Motor neuron (in vitro differentiated cells): Measurements from ENCODE around the gene TCERG1L. TPM values are rescaled to one million over a fixed set of nuclear protein-coding genes. Genes with fewer than 3 reads are reported as not detected.

Experiments
- ATAC-seq, 8 experiments: fragments of 200-7000 bp; cut with Tn5 transposase; replicated peaks in 6 of 8; 2 replicates each; pipeline ENCODE4 v1.8.0; 2021; ENCODE audit warnings: mild to moderate bottlenecking in 8 of 8, moderate library complexity in 8 of 8
- H3K27ac ChIP-seq, 2 donors: fragments of 250-450 bp; sonication (Bioruptor Pico); 2 replicates each; pipeline ENCODE4 v1.9.0; 2021; ENCODE audit warnings: antibody characterized with exemption in 2 of 2, mild to moderate bottlenecking in 2 of 2, moderate library complexity in 1 of 2
- H3K4me1 ChIP-seq, 2 donors: fragments of 250-450 bp; sonication (Bioruptor Pico); replicated peaks in 1 of 2; 2 replicates each; pipeline ENCODE4 v1.6.1; 2021; ENCODE audit warnings: antibody characterized with exemption in 2 of 2, mild to moderate bottlenecking in 2 of 2, moderate library complexity in 1 of 2
- H3K4me3 ChIP-seq, 5 donors: fragments of 250-450 bp; sonication (Bioruptor Pico); 2 replicates each; pipeline ENCODE4 v1.9.0; 2021; ENCODE audit warnings: antibody characterized with exemption in 5 of 5, mild to moderate bottlenecking in 5 of 5, moderate library complexity in 4 of 5
- WGBS, 10 experiments: fragments of 450-650 bp; shearing (Covaris generic); methylation state at CpG; one replicate each; pipeline ENCODE4 v1.0.0; 2022; 5-methylcytosine and 5-hydroxymethylcytosine counted together
- in situ Hi-C, 9 experiments: fragments of 400-800 bp; cut with MboI; loops; one replicate each; pipeline ENCODE4 v1.15.0; 2021; ENCODE audit warnings: low sequenced_read_pairs in 9 of 9, low pct_unique_long_range_greater_than_20kb in 2 of 9; ENCODE audit not compliant: unreplicated experiment in 9 of 9
- total RNA-seq, 8 experiments: library from RNA; unstranded; fragments of 300-600 nt; gene quantifications; 2 replicates each; pipeline versions ENCODE4 v1.2.3 to v1.2.4, GENCODE V29; 2022

Gene TCERG1L
- total RNA-seq, 8 experiments from 2014 or later = 0.43 to 8.1 (median 2.0) TPM; not detected in 1

DNA sequence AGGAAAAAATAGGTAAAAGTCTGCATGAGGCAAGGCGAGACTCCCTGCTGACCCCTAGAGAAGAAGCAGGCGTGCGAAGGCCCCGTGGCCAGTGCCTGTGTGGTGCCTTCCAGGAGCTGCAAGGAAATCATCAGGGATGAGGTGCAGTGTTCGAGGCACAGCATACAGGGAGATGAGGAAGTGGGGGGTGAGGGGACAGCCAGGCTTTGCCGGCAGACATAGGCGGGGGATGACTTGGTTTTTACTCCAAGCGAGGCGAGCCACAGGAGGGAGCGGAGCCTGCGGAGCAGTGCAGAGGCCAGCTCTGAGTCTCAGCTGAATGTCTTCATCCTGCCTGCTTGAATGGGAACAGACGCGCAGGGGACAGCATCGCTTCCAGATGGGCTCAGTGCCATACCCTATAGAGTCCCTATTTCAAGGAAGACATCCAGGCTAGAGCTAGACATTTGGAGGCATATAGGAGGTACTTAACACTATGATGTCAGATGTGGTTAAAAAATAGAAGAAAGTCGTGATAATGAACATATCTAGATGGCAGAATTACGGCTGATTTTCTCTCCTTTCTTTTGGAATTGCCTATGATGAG is 49.5 kb downstream of the TCERG1L start:
- Histone ChIP-seq H3K4me1 (no peaks in the 10 kb centered on the region), H3K4me3 (no peak overlapping the region), H3K27ac (no peak overlapping the region)
- 0 to 93% (median 34%) methylated on average over 1 to 8 of the region's 16 CpGs; no CpG with 5 or more reads in 2 of the 10 experiments for whole genome bisulfite sequencing, 10 experiments
- ATAC-seq = no peak
- in situ Hi-C loops = no loop called here

DNA sequence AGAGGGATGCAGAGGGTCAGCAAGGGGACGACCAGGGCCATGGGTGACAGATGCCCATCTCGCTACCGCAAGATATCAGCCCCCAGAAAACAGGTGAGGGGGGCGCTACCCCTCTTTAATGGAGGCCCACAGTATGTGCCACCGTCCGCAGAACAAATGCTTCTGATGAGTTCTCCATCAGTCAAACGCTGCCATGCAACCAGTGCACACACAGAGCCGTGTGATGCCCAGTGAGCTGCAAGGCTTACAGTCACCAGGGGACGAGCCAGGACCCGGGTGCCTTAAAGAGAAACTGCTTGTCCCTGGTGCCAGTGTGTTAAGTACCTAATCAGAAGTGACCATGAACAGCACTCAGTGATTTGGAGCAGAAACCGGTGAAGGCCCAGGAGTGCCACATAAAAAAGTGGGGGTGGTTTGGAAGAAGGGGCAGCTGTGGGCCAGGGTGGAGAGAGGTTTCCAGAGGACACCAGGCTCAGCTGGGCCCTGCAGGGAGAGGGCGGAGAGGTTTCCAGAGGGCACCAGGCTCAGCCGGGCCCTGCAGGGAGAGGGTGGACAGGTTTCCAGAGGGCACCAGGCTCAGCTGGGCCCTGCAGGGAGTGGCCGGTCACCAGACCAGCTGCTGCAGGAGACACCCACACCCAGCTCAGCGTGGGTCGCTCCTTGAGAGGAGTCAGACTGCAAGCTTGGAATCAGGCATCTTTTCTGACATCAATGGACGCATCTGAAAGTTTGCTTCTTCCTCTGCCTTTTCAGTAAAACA is 50.9 kb downstream of the TCERG1L start:
- Histone ChIP-seq H3K4me3 (no peak overlapping the region), H3K4me1 (no peaks in the 10 kb centered on the region), H3K27ac (no peak overlapping the region)
- ATAC-seq = no peak
- 5 to 100% (median 71%) methylated on average over 1 to 14 of the region's 17 CpGs; no CpG with 5 or more reads in 3 of the 10 experiments for WGBS, 10 experiments
- in situ Hi-C loops = no loop called here

DNA sequence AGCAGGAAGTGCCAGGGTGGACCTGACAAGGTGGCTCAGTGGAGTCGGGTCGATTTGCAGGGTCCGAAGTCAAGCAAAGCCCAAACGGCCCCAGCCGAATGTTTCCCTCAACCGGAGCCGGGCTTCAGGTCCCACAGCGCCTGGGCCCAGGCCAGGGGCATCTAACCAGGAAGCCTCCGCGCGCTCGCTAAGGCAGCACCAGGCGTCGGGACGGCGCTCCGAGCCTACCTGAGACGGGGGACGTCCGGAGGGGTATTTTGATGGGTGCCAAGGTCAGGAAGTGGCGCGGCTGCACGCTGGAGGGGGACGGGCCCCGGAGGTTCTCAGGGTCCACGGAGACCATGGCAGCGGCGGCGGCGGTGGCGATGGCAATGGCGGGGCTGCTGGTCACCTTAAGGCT is 51.5 kb downstream of the TCERG1L start:
- Histone ChIP-seq H3K4me3 (no peak overlapping the region), H3K27ac (no peak overlapping the region), H3K4me1 (no peaks in the 10 kb centered on the region)
- in situ Hi-C loops = no loop called here
- 63 to 100% (median 76%) methylated on average over 4 to 13 of the region's 32 CpGs; no CpG with 5 or more reads in 7 of the 10 experiments for WGBS, 10 experiments
- ATAC-seq = no peak

DNA sequence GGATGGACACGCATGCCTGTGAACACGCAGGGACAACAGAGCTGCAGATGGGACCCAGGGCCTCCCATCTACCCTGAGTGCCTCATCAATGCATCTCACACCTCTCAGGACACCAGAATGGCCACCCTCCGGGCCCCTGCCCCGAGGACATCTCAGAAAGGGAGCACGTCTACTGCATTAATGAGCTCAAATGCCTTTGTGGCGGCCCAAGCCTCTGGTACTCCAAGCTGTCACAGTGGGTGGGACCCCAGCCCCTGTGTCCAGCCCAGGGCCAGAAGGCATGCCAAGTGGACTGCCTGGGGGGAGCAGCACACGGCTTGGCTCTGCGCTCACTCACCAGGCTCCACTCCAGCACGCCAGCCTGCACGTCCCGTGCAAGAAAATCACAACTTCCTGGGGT is 52.0 kb downstream of the TCERG1L start:
- H3K27ac ChIP-seq = no peak overlapping the region
- in situ Hi-C loops = no loop called here
- H3K4me3 ChIP-seq = no peak overlapping the region
- ATAC-seq = no peak
- WGBS, 10 experiments = 0 to 100% (median 70%) methylated on average over 1 to 2 of the region's 11 CpGs; no CpG with 5 or more reads in 5 of the 10 experiments
- no peaks in the 10 kb centered on the region for H3K4me1 ChIP-seq

DNA sequence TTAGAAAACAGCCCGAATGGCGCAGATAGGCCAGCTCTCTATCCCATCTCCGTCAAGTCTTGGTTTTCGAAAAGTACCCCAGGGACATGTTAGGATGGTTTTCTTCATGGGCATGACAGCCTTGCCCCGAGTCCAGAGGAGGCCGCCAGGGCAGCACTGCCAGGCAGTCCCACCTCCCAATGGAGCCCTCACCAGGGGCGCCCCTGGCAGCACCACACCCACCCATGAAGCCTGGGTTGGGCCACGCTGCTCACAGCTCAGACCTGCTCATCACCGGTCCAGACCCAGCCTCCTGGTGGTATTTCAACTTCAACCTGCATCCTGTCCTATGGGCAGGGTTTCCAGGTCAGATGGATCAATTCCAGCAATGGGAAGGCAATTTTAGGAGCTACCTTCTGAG is 53.3 kb downstream of the TCERG1L start:
- H3K4me3 ChIP-seq = no peak overlapping the region
- in situ Hi-C loops = no loop called here
- no peaks in the 10 kb centered on the region for H3K4me1 ChIP-seq
- WGBS, 10 experiments = 56 to 97% (median 63%) methylated on average over 1 to 5 of the region's 9 CpGs; no CpG with 5 or more reads in 6 of the 10 experiments
- no peak overlapping the region for H3K27ac ChIP-seq
- no peak for ATAC-seq

DNA sequence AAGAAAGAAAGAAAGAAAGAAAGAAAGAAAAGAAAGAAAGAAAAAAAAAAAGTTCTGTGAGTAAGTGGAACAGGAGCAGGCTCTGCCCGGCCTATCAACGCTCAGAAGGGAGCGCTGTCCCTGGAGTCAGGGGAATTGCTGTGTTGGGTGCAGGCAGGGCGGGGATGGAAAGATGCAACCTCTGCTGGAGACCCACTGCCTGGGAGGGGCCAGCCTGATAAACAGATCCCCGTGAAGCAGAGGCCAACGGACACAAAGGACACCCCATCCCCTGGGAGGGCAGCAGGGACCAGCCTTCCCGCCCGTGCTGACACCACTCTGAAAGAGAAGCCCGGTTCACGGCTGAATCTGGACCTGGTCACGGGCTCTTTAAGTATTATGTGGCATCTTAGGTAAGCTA is 54.5 kb downstream of the TCERG1L start:
- H3K4me1 ChIP-seq = no peaks in the 10 kb centered on the region
- WGBS, 10 experiments = 27 to 100% (median 51%) methylated on average over 1 to 8 of the region's 11 CpGs; no CpG with 5 or more reads in 4 of the 10 experiments
- no peak overlapping the region for H3K27ac ChIP-seq
- ATAC-seq = no peak
- in situ Hi-C loops = no loop called here
- H3K4me3 ChIP-seq = no peak overlapping the region

DNA sequence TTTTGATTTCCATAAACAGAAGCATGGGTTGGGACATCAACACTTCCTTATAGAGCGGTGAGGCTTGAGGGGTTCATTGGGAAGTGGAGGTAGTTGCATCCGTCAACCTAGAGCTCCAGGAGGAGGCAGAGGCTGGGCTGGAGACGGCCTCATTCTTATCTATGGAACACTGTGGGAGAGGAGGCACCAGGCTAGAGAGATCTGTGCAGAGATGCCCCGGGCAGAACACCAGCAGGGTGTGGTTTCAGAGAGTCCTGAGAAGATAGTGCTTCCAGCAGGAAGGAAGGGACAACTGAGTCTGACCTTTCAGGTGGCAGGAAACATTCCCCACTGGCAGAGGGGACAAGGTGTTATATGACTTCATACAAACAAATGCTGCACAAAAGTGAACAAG is 56.7 kb downstream of the TCERG1L start:
- WGBS, 10 experiments = 0 to 88% (median 60%) methylated on average over 1 to 4 of the region's 4 CpGs; no CpG with 5 or more reads in 3 of the 10 experiments
- H3K27ac ChIP-seq = no peak overlapping the region
- in situ Hi-C loops = no loop called here
- H3K4me1 ChIP-seq = no peaks in the 10 kb centered on the region
- no peak overlapping the region for H3K4me3 ChIP-seq
- ATAC-seq = peak in 1 of 8 experiments; percentile 58

DNA sequence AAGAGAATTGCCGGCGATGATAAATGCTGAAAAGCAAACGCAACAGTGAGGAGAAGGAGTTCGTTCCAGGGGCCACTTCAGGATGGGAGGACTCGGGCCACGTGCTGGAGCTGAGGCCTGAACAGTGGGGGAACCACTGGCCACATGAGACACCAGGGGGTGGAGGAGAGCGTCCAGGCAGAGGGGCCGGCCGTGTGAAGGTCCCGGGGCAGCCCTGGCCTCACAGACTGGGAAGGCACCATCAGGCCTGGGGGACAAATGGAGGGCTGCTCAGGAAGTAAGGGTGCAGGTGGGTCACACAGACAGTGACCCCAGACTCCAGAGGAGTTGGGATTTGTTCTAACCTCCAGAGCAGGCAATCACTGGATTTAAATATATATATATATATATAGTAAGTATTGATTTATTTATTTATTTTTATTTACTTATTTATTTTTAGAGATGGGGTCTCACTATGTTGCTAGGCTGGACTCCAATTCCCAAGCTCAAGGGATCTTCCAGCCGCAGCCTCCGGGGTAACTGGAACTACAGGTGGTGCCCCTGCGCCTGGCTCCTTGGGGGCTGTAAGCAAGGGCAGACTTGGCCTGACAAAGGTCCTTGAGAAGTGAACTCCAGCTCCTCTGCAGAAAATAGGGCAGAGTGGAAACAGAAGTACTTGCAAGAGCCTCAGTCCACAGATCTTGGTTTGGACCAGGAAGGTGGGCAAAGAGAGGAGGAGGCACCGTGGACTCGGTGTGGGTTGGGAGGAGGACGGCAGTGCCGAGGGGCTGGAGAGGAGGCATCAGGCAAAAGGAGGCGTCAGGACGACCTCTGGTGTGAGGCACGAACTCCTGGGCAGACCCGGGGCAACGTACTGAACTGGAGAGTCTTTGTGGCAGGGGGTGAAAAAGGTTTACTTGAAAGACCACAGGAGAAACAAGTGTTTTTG is 57.3 kb downstream of the TCERG1L start:
- in situ Hi-C loops = no loop called here
- H3K27ac ChIP-seq = no peak overlapping the region
- no peak for ATAC-seq
- H3K4me3 ChIP-seq = no peak overlapping the region
- no peaks in the 10 kb centered on the region for H3K4me1 ChIP-seq
- WGBS, 10 experiments = 37 to 96% (median 74%) methylated on average over 2 to 14 of the region's 22 CpGs; no CpG with 5 or more reads in 3 of the 10 experiments

DNA sequence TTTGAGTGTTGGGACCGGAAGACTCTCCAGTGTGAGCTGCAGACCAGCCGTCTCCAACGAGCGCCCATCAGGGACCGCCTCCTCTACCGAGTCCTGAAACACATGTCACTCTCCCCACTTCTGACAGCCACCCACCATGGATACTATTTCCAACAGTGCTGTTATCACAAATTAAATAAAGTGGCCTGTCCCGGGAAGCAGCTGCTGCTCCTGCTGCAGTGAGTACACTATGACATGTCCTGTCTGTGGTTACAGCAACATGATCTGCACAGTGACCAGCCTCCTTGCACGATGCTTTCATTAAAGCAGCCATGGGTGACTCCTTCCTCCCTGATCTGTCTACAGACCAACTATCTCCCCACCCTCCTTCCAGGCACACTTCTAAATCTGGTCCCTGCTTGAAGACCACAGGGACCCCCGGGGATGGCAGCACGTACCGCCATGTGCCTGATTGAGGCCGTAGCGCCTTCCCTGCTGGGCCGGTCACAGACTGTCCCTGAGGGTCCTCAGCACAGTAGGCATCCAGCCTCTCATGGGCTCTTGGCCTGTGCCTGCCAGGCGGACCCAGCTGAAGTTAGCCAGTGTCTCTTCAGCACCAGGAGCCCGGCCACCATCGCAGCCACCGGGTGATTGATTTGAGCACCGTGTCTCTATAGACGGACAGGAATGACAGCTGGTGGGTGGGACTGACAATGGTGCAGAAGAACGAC is 58.8 kb downstream of the TCERG1L start:
- Histone ChIP-seq H3K4me3 (no peak overlapping the region), H3K27ac (no peak overlapping the region), H3K4me1 (no peaks in the 10 kb centered on the region)
- in situ Hi-C loops = no loop called here
- no peak for ATAC-seq
- 30 to 100% (median 70%) methylated on average over 2 to 7 of the region's 21 CpGs; no CpG with 5 or more reads in 3 of the 10 experiments for WGBS, 10 experiments

DNA sequence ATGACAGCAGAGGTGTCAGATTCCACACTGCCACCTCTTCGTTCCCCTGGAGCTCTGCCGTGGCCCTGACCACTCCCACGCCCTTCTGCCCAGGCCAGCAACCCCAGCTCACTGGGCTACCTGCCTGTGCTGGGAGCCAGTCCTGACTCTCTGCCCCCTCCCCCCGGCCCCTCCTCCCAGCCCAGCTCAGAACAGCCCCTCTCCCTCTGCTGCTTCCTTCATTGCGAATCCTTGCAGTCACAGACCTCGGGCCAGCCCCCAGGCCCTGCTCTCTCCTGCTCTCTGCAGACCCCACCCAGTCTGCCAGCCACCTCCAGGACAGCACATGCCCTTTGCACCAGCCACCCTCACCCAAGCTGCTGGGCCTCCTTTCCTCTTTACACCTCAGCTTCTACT is 60.4 kb downstream of the TCERG1L start:
- peak in 1 of 8 experiments; percentile 25 for ATAC-seq
- Histone ChIP-seq H3K4me3 (no peak overlapping the region), H3K4me1 (no peaks in the 10 kb centered on the region), H3K27ac (no peak overlapping the region)
- in situ Hi-C loops = no loop called here
- WGBS, 10 experiments = 60 to 70% methylated on average over 1 to 2 of the region's 6 CpGs; no CpG with 5 or more reads in 8 of the 10 experiments

DNA sequence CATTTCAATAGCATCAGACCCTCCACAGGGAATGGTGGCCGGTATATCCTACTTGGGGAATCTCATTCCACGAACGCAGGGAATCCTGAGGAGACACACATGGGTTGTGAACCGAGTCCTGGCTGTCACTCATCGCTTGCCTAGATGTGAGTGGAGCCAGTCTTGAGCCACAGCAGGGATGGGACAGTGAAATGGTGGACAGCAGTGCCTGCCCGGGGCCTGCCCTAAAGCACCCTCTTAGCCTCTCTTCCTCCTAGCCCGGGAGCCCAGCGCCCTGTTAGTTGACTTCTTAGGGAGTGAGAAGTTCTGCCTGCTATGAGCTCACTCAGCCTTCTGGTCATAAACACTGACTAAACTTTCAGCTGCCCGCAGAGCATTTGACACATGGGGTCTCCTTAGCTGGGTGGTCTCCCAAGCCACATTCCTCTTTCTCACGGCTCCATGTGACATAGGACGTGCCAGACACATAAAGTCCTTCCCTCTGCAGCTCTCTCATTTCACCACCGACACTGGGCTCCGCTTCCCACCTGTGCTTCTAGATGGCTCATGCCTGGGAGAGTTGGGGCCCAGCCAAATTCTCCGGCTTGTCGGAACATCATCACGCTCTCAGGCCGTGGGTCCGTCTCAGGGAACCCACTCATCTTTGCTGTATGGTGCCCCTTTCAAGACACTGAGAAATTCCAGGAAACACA is 60.9 kb downstream of the TCERG1L start:
- WGBS, 10 experiments = 3 to 83% (median 60%) methylated on average over 1 to 9 of the region's 18 CpGs; no CpG with 5 or more reads in 2 of the 10 experiments
- ATAC-seq = peak in 1 of 8 experiments; percentile 10
- no peaks in the 10 kb centered on the region for H3K4me1 ChIP-seq
- no peak overlapping the region for H3K27ac ChIP-seq
- no peak overlapping the region for H3K4me3 ChIP-seq
- in situ Hi-C loops = no loop called here

DNA sequence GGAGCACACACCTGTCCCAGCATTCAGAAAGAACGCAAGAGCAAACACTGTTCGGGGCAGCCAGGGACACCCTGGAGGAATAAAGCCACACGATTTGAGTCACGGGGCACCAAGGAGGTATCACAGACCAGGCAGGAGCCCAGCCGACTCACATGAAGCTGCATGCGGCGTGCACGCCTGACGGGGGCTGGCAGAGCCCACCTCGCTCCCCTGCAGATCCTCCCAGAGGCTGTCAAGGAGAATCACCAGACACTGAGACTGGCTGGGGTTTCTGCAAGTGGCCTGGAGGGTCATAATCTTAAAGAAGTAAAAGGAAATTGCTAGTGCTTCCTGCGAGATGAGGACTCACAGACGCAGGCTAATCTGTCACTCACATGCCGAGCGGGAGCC is 61.6 kb downstream of the TCERG1L start:
- WGBS, 10 experiments = 8 to 70% (median 40%) methylated on average over 1 to 3 of the region's 14 CpGs; no CpG with 5 or more reads in 5 of the 10 experiments
- Histone ChIP-seq H3K4me1 (no peaks in the 10 kb centered on the region), H3K27ac (no peak overlapping the region), H3K4me3 (no peak overlapping the region)
- ATAC-seq = peak in 1 of 8 experiments; percentile 28
- in situ Hi-C loops = no loop called here
